NCI-H526 treated with DMSO at 0.1 percent for 48 hours (cell line): Measurements from ENCODE around the gene SH2D4B.

Experiments used
- DNase-seq: peaks from one replicate; lab custom pipeline; 2025; lab: John Stamatoyannopoulos, UW

SH2D4B gene

DNA sequence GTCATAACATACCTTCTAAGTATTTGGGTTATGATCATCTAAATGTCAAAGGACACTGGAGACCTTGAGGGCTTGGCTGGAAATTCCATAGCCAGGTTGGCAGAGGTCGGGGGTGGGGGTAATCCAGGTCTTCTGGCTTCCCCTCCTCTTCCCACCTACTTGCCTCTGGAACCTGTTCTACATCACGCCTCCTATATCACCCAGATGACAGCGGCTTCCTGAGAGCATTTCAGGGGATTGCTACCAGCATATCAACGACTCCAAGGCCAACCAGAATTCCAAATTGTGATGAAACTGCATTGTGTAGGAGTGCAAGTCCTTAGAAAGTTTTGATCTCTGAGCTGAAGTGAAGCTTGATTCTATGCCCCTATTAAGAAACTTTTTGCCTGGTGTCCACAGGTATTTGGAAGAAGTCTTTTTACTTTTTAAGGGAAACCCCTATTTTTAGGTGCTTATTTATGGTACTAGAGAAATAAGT lies 95.7 kb downstream of the SH2D4B start:
- no peak for DNase-seq

DNA sequence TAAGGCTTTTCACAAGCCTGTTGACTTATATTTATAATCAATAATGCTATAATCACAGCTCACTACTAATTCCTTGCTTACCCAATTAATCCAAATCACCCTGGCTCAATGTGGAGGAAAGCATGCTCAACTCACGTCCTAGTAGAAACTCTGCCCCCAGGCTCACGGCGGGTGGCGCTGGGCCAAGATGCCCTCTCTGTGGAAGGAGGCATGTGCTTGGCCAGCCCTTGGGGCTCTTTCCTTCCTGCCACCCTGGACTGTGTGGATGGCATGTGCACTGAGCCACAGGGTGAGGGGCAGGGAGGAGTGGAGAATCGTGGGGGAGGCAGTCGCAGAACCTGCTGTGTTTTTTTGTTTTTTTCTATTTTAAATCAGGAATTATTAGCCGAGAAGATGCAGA lies 96.2 kb downstream of the SH2D4B start:
- no peak for DNase-seq

DNA sequence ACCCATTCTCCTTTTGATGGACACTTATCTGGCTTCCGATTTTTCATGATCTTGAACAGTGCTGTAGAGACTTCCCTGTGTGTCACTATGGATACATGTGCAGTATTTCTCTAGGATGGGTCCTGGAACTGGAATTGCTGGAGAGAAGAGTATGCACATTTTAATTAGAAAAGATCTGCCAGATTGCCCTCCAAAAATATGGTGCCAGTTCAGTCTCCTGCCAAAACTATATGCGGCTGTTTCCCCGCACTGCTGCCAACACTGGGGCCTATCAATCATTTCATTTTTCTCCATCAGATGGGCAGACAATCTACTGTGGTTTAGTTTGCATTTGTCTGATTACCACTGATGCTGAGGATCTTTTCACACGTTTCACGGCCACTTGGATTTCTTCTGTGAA lies 105.0 kb downstream of the SH2D4B start:
- DNase-seq = no peak

DNA sequence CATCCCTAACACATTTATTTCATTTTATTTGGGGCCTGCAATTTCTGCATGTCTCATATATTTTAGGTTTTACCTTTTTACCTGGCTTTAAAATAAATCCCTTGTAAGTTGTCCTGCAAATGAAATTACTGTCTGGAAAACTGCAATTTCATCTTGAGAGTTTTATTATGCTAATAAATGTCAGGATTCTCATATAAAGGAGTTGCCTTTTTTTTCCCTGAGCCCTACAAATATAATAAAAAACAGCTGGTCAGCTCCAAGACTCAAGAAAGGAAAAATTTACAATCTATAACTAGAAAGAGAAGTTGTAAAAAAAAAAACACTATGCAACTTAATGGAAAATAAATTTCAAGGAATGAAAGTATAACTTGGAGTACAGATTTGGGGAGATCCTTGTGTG lies 108.7 kb downstream of the SH2D4B start:
- no peak for DNase-seq

DNA sequence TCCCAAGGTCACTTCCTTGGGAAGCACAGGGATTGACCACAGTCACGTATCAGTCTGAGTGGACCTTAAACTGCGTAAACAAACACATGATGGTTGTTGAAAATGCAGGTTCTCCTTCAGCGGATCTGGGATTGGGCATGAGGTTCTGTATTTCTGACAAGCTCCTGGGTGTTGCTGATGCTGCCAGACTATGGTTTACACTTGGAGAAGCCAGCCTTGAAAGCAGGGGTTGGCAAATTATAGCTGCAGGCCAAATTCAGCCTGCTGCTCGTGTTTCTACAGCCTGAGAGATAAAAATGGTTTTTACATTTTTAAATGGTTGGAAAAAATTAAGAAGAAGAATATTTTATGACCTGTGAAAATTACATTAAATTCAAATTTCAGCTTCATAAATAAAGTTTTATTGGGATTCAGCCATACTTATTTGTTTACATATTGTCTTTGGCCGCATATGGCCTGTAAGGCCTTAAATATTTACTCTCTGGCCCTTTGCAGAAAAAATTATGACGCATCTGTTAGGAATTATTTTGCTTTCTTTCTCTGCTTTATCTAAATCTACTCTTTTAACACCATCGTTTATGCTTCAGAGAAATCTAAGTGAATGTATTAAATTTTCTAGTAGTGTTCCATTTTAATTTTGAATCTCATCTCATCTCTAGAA lies 109.6 kb downstream of the SH2D4B start:
- DNase-seq = no peak

DNA sequence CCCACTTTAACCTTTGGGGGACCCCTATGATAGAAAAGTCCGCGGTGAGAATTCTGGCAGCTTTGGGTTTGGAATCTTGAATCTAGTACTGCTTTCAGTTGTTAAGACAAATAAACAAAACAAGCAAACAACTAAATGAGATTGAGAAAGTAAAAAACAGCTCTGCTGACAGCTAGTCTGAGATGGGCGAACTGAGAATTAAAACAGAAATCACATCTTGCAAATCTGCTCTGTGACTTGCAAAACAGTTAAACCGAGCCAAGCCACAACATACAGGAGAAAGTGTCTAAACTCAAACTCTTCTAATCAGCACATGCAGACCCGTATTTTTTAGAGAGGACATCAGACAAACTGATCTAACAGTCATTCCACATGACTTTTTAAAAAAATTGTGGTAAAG lies 110.4 kb downstream of the SH2D4B start:
- no peak for DNase-seq

DNA sequence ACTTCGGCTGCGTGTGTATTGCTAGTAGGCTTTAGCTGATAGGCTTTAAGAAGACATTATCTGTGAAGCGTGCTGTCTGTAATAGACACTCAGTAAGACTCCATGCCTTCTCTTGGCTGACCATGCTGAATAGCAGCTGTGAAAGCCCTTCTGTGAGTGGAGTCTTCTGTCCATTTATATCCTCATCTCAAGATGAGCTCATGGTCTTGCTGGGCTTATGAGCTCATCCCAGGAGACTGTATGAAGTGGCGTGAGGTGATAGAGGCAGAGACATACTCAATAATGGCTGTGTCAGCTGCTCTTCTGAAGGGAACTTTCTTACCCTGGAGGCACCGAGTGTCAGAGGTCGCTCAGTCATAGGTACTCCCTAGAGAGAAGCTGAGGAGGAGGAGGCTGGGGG lies 111.5 kb downstream of the SH2D4B start:
- no peak for DNase-seq

DNA sequence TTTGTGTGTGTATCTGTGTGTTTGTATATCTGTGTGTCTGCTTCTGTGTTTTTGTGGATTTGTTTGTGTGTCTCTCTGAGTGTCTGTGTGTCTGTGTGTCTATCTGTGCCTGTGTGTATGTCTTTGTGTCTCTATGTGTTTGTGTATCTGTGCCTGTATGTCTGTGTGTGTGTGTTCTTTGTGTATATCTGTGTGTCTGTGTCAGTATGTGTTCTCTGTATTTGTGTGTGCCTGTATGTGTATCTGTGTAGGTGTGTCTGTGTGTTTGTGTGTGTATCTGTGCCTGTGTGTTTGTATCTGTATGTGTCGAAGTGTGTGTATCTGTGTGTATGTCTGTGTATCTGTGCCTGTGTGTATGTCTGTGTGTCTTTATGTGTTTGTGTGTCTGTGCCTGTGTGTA lies 118.2 kb downstream of the SH2D4B start:
- no peak for DNase-seq

DNA sequence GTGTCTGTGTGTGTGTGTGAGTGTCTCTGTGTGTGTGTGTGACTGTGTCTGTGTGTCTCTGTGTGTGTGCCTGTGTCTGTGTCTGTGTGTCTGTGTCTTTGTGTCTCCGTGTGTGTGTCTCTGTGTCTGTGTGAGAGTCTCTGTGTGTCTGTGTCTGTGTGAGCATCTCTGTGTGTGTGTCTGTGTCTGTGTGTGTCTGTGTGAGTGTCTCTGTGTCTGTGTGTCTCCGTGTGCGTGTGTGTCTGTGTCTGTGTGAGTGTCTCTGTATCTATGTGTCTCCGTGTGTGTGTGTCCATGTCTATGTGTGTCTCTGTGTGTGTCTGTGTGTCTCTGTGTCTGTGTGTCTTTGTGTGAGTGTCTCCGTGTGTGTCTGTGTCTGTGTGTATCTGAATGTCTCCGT lies 120.4 kb downstream of the SH2D4B start:
- no peak for DNase-seq

DNA sequence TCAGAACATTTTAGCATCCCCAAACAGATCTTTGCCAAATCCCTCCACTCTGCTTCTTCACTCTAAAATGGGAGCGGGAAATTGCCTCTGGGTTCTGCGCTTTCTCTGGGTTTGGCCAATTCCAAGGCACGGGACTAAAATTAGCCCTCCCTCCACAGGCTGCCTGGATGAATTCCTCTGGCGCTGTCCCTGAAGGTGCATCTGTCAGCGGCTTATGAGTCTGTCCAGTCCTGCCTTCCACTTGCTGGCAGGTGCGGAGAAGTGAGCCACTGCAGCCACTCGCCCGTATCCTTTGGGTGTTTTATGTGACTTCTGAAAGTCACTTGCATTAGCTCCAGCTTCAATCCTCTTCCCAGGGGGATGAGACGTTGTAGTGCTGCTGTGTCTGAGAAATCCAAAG lies 121.6 kb downstream of the SH2D4B start:
- no peak for DNase-seq

DNA sequence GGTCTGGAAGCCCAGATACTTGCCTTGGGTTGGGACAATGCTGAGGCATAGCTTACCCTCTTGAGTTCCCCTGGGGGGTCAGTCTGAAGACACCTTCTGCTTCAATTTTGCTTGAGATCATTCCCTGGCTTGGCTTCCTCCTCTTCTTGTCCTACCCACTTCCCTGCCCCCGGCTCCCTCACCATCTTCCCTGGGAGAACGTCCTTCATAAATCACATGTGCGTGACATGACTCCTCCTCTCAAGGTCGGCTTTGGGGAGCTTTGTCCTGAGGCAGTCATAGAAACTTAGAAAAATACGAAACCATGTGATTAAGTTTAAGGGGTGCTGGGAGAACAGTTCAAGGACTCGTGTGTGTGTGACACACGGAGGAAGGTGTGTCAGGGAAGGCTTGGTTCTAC lies 122.6 kb downstream of the SH2D4B start:
- no peak for DNase-seq

DNA sequence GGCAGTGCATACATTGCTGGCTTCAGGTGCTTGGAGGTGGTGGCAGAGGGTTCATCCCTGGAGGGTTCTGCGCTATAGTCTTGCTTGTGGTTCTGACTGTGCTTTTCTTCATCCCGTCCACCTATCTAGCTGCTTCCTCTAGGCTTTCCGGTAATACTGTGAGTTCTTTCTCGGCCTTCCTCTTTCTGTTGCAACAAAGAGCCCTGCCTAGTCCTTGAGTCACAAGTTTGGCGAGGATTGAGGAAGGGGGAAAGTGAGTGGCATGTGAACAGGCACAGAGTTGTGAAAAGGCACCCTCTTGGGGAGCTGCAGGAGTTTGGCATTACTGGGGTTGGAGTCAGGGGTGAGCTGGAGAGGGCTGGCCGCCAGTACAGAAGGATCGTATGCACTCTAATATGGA lies 123.0 kb downstream of the SH2D4B start:
- no peak for DNase-seq

DNA sequence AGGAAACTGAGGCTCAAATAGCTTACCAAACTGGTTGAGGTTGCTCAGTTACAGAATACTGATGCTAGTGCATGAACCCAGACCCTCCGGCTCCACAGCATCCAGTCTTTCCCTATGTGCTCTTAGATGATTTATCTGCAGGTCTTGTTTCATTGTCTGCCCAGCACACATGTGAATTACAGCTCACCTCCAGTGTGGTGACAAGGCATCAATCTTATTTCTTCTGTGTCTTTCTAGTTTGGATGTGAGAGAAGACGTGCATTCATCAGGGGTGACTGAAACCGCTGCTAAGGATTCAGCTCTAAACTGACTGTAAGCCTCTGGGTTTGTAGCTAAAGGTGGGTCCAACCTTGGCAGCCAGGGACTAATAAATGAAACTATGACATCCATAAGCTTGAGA lies 123.8 kb downstream of the SH2D4B start:
- DNase-seq = no peak

DNA sequence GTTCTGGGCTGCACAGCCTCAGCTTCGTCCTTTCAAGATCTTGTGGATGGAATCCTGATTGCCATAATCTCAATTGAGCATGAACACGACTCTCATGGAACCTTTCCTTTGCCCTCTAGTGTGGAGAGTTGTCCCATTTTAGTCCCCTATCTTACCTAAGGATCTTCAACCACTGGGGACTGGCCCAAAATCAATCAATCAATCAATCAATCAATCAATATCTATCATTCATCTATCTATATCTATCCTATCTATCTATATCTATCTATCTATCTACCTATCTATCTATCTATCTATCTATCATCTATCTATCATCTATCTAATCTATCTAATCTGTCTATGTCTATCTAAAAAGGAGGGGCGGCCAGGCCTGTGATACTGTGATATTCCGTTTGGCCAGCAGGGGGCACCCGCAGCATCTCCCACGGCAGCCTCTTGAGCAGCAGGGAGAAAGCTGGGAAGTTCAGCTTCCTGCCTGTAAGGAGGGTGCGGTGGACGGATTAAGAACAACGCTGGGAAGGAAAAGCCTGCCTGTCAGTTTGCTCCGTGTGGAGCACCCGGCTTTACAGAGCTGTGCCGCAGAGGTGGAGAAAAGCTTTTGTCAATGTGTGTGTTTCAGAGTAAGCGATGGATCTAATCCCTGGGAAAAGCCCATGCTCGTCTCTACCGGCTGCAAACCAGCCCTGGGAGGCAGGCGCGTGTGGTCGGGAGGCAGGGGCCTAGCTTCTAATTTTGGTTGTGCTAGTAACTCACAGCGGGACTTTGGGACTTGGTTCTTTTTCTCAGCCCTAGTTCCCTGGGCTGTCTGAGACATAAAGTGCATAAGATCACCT lies 124.9 kb downstream of the SH2D4B start:
- peak; percentile 37 for DNase-seq

DNA sequence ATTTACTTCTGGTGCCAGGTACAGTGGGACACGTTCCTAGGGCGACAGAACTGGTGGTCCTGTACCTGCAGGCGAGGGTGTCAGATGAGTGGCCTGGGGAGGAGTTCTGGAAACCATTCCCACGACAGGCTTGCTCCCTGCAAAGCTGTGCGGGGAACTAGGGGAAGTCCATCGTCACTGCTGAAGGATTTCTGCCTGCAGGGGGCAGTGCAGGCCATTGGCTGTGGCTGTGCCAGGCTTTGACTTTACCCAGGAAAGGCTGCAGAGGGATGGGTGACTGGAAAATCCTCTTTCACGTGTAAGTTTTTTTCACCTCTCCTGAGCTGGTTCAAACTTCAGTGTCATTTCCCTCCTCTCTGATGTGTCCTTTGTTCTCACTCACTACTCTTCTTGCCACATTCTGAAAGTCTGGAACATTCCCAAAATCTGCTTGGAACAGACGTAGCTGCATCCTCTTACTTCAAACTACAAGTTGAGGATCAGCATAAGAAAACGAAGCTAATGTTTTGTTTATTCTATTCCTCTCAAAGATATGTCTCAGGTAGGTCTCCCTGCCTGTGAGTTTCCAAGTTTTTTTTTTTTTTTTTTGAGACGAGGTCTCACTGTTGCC lies 126.5 kb downstream of the SH2D4B start:
- peak; percentile 12 for DNase-seq

DNA sequence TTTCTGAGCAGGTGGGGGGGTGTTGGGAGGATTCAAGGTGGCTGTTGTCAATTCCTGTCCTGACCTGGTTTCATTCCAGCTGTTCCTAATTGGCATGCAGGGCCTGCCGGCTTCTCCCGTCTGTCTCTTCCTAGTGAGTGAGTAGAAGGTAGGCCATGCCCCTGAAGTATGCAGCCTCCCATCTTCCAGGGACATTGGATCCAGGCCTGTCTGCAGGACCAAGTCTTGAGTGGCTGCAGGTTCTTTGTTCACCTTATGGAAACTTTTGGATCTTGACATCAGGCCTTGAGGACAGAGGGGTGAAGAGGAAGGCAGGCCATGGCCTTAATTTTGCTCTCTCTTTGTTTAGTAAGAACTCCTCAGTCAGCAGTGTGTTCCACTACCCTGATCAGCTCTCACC lies 131.8 kb downstream of the SH2D4B start:
- DNase-seq = no peak

DNA sequence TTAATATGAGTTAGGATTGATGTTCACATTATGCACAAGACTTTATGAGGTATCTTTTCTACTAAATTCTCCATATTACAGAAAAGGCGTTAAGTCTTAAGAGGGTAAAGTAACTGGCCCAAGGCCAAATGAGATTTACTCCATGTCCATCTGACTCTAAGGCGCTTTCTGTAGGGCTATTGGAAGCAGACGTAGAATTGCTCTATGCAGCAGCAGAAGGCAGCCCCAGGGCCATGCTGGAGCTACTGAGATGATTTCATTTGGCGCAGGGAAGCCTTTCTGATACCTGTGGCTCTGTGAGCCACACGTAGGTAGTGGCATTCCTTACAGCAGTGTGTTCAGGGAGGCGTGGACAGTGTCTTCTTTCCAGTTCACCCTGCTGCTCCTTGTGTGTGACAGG lies 133.1 kb downstream of the SH2D4B start:
- no peak for DNase-seq

DNA sequence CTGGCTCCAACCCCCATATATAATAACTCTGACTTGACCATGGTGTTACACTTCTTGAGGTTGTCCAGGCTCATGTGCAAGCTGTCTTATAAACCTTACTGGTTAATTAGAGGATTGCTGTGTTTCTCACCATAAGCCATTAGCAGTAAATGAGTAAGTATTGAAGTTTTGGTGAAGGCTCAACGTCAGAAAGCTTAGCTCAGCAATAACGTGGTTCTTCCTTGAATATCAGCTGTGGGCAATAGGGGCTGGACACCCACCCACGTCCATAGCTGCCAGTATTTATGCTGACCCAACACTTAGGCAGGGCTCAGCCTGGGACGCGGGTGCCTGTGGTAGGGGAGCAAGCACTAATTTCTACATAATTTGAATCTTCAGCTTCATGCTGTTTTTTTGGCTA lies 134.1 kb downstream of the SH2D4B start:
- DNase-seq = no peak

DNA sequence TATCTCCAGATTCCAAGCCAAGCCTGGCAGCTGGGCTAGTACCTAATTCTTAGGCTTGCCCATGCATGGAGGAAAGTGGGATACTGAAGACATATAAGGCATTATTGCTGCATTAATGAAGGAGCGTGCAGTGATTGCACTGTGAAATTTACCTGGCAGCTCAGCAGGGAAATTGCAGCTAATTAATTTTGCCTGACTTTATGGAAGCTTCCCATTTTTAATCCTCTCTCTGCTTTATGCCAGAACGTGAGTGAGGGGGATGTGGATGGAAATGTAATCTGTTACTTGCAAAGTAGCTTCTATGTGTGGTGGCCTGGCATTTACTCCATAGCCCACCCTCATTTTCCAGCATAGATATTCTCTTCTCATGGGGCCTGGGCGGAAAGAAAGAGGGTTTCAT lies 134.9 kb downstream of the SH2D4B start:
- no peak for DNase-seq

DNA sequence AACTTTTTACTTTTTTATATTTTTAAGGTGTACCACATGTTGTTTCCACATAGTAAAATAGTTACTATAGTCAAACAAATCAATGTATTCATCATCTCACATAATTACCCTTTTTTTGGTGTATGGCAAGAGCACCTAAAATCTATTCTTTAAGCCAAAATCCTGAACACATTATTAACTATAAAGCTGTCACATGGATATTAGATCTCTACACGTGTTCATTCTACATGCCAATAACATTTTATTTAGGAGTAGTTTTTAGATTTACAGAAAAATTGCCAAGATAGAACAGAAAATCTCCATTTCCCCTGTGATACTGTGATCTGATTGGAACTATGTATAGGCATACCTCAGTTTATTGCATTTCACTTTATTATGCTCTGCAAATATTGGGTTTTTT lies 137.1 kb downstream of the SH2D4B start:
- DNase-seq = no peak

DNA sequence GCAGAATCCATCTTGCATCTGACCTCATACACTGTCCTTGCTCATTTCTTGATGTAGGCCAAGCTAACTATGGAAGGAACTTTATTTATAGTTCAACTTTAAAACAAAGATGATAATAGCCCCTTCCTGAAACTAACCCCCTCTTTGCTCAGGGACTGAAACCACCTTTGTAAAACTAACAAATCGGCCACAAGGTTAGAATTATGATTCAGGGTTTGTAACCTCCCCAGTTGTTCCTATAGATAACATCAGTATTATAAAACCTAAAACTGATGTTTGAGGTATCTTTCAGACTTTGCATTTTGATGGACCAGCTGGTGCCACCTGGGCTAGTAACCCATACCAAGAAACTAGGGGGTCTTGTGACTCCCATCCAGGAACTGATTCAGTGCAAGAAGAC lies 143.4 kb downstream of the SH2D4B start:
- DNase-seq = no peak

DNA sequence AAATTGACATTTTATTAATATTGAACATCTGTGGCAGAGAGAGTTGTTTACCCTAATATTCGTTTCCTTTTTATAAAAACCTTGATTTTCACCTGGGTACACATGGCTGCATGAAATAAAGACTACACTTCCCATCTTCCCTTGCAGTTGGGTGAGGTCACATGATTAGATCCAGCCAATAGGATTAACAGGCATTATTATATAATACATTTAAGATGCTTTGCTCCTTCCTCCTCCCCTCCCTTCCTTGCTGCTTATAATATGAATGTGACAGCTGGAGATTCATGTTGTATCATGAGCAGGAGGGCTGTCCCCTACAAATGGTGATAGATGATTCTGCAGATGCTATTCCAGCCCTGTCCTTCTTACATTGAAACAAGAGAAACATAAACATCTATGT lies 146.6 kb downstream of the SH2D4B start:
- peak; percentile 15 for DNase-seq

DNA sequence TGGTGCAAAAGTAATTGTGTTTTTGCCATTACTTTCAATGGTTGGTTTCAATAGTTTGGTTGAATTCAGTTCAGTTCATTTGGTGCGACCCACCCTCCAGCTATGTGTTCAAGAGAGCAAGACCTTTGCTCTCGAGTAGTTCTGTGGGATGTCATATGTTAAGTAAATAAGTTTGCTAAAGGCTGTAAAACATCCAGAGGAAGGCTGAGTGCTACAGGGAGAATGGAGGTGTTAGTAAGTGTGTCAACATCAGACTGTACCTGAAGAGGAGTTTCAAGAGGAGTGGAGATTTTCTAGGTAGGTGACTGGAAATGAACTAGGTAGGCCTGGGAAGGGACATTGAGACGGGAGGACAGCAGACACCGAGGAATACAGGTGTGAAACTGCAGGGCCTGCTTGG lies 147.7 kb downstream of the SH2D4B start:
- no peak for DNase-seq
